HK-2 (cell line): Measurements from ENCODE around the gene TDG.

Experiments used
- DNase-seq: peaks from one replicate; pipeline ENCODE4 v3.0.0-alpha.2; 2018; ENCODE audit not compliant: unreplicated experiment

TDG gene

DNA sequence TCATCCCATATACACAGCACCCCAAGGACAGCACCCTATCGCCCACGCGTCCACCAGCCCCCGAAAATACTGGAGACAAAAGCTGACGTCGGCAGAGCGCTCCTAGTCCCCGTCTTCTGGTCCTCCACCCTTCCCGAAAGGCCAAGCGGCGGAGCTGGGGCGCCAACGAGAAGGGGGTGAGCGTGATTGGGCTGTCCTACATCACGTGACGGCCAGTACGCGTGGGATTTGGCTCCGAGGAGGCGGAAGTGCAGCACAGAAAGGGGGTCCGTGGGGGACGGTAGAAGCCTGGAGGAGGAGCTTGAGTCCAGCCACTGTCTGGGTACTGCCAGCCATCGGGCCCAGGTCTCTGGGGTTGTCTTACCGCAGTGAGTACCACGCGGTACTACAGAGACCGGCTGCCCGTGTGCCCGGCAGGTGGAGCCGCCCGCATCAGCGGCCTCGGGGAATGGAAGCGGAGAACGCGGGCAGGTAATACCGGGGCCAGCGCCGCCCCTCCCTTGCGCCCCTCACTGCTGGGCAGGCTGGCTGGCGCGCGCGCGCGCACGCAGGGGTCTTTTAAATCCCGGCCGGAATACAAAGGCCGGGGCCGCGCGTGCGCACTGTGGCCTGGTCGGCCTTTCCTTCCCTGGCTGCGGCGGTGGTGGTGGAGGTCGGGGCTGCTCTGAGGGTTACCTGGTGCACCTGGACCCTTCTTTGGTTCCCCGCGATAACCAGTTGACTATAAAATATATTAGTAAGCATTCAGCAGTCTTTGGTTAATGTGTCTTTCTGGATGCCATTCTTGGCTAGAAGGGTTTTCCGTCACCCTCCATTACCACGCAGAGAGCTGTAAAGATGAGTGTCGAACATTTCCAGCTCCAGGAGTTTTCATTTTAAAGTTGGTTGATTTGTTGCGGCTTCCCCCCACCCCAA lies at the start of gene TDG:
TSS of gene TDG (plus strand) at position 283 of the 915 bp plus-strand sequence. CDS start at position 449, 166 bp downstream.
- DNase-seq = peak; percentile 97

DNA sequence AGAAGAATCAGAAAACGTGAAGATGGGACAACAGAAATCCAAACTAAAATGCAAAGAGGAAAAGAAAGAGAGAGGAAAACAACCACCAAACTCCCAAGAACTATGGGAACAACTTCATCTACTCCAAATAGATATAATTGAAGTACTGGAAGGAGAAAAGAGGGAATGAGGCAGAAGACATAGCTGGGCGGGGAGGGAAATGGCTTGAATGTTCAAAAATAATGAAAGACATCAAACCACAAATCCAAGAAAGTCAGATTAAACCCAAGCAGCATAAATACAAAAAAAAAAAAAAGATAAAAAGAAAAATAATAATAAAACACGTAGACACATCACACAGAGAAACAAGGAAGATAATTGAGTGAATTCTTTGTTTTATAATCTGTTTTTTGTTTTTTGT lies 47.8 kb upstream of the TDG start:
- no peak for DNase-seq

DNA sequence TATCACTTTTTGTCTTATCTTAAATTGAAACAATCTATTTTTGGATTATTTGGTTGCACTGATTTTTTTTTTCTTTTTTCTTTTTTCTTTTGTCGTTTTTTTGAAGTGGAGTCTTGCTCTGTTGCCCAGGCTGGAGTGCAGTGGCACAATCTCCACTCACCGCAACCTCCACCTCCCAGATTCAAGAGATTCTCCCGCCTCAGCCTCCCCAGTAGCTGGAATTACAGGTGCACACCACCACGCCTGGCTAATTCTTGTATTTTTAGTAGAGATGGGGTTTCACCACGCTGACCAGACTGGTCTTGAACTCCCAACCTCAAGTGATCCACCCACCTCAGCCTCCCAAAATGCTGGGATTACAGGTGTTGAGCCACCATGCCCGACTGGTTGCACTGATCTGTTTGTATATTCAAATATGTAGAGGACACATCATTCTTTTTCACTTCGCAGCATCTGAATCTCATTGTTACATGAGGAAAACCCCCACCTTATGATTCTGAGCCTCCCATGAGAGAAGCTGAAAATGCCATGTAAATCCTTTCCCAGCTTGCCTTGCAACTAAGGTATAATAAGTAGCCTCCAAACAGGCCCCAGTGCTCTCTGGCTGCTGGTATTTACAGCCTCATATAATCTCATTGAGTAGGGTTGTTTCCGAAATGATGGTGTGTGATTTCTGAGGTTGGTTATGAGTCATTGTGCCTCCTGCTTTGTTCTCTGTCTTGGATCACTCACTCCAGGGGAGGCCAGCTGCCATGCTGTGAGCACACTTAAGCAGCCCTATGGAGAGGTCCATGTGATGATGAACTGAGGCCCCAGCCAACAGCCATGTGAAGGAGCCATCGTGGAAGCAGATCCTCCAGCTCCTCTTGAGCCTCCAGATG lies 40.7 kb upstream of the TDG start:
- peak; percentile 31 for DNase-seq

DNA sequence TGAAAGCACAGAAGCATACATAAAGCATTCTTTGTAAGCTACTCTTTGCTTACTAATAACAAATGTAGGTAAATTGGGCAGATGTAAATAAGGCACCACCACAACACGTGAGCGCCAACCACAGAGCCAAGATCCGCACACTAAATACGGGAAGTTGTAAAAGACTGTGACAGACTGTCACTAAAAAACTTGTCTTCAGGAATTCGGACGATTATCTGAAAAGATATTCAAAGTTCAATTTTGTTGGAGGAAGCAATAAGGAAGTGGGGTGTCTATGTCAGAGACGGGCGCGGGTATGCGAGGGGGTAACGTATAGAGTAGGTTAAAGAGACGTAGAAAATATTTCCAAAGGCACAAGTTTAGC lies 37.0 kb upstream of the TDG start:
- no peak for DNase-seq

DNA sequence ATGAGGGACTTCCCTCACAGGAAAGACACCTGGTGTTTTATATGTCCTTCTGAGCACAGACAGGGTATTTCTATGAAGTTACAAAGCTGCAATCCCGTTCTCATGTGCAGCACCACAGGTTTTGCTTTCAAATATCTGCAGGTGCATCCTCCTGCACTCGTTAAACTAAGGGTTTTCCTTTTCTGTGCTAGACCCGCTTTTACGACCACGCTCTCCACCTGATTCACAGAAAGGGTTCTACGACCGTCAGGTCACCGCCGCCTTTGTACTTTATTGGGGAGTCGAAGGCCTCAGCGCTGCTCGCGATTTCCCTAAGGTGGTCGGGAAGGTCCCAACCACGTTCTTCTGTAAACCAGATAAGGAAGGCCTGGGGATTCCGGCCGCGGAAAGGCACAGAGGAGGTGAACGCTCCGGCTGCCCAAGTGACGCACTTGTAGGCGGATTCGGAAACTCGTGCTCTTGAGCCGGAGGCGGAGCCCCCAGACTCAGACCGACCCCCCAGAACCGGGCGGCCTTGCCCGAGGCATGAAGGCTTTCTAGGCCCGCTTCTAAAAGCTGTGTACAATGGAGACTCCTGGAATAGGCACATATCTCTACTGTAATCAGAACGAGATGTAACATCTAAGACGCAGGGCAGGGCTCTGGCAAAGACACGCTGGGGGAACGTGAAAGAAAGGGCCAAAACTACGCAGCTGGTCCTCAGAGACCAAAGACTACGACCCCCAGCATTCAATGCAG lies 36.5 kb upstream of the TDG start:
- peak; percentile 85 for DNase-seq

DNA sequence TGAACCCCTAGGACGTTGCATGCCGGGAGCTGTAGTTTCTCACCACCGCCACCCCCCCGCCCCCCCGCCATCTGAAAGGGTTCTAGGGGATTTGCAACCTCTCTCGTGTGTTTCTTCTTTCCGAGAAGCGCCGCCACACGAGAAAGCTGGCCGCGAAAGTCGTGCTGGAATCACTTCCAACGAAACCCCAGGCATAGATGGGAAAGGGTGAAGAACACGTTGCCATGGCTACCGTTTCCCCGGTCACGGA lies 36.0 kb upstream of the TDG start:
- DNase-seq = no peak

DNA sequence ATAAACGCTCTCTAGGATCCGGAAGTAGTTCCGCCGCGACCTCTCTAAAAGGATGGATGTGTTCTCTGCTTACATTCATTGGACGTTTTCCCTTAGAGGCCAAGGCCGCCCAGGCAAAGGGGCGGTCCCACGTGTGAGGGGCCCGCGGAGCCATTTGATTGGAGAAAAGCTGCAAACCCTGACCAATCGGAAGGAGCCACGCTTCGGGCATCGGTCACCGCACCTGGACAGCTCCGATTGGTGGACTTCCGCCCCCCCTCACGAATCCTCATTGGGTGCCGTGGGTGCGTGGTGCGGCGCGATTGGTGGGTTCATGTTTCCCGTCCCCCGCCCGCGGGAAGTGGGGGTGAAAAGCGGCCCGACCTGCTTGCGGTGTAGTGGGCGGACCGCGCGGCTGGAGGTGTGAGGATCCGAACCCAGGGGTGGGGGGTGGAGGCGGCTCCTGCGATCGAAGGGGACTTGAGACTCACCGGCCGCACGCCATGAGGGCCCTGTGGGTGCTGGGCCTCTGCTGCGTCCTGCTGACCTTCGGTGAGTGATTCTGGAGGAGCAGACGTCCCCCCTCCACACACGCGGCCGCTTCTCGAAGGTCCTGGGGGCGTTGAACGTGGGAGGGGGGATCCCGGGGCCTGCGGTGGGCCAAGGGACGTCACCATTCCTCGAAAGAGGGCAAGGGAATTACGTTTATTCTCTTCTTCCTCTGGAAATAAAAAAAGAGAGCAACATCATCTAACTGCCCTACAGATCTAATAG lies 35.5 kb upstream of the TDG start, which contains the start of gene HSP90B1:
TSS of gene HSP90B1 (plus strand) at position 377 of the 753 bp plus-strand sequence. CDS start at position 483, 106 bp downstream.
- DNase-seq = peak; percentile 100

DNA sequence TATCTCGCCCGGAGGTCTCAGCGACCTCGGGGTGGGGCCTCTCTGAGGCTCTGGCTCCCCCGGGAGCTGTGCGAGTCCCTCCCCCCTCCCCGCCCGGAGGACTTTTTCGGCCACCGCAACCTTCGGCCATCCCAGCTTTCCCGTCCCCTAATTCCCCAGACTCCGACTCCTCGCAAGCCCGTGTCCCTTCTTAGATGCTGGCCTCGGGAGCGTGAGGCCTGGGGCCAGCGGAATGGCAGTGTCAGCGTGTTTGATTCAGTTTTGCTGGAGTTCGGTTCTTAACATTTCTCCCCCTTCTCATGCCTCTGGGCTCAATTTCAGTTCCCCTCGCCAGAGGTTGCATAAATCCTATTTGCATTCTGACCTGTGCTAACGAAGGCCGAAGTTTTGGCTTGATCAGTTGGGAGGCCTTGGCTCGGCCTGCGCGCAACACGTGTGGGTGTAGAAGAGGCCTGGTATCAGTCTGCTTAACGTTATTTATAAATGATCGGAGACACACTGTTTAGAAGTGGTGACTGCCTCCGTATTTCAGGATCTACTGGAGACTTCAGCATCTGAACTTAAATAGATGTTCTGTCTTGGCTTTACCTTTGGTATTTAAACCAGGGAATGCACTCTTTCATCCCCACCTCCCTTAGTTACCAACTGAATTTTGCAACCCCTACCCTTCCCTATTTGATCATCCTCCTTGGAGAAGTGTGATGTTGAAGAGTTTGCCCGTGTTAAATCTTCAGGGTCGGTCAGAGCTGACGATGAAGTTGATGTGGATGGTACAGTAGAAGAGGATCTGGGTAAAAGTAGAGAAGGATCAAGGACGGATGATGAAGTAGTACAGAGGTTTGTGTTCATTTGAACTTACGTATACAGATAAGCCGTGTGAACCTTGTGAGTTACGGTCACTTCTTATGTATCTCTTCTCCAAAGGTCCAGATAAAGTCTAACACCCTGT lies 34.6 kb upstream of the TDG start:
- DNase-seq = no peak

DNA sequence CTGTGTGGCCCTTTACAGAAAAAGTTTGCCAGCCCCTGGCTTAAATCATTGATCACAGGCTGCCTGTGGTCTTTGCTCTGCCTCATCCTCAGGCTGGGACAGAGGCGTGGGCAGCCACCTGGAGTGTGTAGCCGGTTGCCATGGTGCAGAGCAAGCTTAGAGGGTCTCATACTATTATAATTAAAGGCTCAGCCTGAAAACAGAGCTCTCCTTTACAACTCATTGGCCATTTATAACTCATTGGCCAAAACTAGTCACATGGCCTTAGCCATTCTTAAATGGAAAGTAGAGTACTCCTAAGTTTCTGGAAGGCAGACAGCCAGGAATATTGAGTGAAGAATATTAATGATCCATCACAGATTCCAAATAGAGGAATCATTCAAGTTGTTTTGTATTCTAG lies 32.4 kb upstream of the TDG start:
- no peak for DNase-seq

DNA sequence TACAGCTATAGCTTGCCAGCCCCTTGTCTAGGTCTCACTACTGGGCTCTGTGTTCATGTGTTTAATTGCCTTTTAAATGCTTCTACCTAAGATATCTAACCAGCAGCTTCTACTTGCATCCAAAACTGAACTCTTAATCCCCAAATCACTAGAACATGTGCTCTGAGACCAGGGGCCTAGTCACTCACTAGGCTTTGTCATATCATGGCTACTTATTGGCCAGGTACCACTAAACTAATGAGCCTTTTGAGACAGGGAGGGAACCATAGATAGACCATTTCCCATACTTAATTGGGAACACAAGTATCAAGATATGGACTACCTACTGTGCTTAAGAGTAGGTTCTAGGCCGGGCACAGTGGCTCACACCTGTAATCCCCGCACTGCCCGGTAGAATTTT lies 29.0 kb upstream of the TDG start:
- DNase-seq = no peak

DNA sequence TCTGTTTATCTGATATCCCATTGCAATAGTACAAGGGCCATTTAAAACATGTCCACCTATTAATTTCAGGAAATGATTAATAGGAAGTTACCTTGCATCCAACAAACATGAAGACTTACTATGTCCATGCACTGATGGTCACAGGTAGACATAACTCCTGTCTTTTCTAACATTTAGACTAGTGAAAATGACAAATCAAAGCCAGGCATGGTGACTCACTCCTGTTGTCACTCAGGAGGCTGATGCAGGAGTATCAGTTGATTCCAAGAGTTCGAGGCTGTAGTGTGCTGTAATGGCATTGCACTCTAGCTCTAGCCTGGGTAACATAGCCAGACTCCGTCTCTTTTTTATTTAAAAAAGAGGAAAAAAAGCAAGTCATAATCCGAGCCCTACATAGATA lies 20.7 kb upstream of the TDG start:
- DNase-seq = no peak

DNA sequence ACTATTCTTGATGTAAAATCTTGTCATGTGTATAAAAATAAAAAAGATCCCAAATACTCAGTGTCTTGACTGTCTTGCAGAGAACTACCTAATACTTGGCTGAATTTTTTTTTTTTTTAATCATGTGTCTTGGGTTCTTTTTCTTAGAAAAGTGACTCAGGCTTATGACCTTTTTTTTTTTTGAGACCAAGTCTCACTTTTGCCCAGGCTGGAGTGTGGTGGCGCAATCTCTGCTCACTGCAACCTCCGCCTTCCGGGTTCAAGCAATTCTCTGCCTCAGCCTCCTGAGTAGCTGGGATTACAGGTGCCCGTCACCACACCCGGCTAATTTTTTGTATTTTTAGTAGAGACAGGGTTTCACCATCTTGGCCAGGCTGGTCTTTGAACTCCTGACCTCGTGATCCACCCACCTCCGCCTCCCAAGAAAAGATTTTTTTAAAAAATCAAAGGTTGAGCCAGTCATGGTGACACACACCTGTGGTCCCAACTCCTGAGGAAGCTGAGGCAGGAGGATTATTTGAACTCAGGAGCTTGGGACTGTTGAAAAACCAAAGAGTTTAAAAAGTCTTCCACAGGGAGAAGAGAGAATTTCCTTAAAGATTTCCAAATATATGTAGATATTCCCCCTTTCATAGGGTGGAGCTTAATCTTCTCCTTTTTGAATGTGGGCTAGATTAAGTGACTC lies 17.7 kb upstream of the TDG start:
- no peak for DNase-seq

DNA sequence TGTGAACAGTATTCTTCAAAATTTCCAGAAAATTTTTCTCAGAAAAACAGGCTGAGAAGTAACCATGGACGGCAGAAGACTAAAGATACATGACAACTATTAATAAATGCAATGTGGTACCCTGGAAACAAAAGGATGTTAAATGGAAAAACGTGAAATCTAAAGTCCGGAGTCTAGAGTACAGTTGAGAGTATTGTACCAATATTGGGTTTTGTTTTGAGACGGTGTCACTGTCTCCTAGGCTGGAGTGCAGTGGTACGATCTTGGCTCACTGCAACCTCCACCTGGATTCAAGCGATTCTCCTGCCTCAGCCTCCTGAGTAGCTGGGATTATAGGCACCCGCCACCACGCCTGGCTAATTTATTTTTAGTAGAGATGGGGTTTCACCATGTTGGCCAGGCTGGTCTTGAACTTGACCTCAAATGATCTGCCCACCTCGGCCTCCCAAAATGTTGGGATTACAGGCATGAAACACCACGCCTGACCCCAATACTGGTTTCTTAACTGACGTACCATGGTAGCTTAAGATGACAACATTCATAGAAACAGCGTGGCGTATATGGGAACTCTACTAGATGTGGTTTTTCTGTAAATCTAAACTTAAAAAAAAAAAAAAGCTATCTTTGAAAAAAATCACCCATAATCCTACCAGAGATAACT lies 16.8 kb upstream of the TDG start:
- no peak for DNase-seq

DNA sequence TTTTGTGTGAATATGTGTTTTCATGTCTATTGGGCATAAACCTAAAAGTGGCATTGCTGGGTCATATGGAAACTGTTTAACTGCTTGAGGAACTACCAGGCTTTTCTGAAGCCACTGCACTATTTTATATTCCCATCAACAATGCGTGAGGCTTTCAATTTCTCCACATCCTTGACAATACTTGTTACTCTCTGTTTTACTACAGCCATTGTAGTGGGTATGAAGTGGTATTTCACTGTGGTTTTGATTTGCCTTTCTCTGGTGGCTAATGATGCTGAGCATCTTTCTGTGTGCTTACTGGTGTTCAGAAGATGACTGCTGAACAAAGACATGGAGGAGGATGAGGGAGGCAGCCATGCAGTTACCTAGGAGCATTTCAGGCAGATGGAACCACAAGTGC lies 13.2 kb upstream of the TDG start:
- DNase-seq = no peak

DNA sequence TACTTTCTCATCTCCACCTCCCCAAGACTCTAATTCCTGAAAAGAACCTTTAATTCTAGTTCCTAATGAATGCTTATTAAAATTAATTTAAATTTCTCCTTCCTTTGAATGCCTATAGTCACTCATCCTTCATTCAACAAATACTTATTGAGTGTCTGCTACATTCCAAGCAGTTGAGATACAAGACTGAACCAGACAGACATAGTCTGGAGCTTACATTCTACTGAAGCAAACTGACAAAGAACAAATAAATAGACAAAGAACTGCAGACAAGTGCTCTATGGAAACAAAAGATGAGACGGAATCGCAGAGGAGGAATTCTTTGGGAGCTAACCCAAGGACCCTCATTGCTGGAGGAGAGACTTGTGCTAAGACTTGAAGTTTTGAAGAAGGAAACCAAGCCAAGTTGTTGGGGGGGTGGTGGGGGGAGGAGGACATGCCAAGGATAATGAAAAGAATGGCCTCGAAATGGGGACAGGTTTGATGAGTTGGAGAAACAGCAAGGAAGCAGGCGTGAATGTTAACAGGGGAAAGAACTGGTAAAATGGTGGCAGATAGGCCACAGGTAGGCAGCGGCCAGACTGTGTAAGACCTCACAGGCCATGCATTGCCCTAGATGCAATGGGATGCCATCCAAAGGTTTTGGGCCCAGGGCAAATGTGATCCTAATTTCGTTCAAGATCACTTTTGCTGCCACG lies 9.7 kb upstream of the TDG start:
- DNase-seq = no peak

DNA sequence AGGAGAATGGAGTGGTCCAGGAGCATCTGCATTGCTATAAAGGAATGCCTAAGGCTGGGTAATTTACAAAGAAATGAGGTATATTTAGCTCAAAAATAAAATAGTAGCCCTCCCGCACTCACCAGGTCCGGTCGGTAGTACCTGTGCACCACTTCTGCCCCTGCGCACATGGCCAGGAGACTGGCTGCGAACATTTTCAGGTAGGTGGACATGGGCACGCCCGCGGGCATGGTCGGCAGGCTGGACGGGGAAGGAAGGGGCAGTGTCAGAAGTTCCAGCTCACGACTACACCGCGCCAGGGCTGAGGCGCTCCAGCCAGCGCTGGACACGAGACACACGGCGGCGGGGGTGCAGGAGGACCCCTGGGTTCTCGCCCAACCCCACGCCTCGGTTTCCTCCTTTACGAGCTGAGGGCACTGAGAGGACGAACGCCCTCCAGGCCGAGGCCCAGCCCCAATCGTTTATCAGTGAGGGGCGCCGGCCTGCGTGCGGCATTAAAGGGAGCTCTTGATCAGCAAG lies 9.1 kb upstream of the TDG start:
- DNase-seq = no peak

DNA sequence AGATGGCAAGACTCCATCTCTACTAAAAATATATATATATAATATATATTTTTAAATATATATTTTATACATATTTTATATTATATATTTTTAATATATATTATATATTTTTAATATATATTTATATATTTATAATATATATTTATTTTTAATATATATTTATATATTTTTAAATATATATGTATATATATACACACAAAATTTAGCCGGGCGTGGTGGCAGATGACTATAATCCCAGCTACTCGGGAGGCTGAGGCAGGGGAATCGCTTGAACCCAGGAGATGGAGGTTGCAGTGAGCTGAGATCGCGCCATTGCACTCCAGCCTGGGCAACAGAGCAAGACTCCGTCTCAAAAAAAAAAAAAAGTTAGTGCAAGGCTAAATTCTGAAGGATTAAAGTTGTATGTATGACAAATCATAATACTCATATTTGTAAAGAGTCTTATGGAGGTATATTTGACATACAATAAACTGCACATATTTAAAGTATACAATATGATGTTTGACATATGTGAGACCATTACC lies 7.7 kb upstream of the TDG start:
- DNase-seq = no peak

DNA sequence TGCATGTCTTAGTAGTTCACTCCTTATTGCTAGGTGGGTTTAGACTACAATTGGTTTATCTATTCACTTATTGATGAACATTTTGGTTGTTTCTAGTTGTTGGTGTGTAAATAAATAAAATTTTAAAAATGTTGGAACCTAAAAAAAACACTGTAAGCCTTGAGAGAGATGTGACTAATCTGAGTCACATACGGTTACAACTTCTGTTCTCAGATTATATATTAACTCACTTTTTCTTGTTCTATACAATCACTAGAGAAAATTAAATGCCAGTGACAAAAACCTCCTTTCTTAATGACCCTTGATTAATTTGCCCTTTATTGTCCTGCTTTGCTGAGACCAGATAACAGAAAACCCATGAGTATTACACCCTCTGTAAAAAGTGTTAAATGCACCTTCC lies 7.1 kb upstream of the TDG start:
- DNase-seq = no peak
